Stimulated activated memory B cell treated with anti-CD40 and anti-IgM and Interleukin-4, amounts not matched to agents 10 μg/mL and 1 μg/mL and 100 μg/mL, for 72 hours (primary cell): ENCODE data around the gene POTEF.
"Not testable (repeated sequence)": the region's sequence is repeated elsewhere in the genome, so short reads cannot be mapped to it uniquely, and the experiment has no call there.

Experiments used
- ATAC-seq: fragments of 150-1000 bp; cut with Tn5 transposase; 2 replicates; pipeline ENCODE4 v1.10.0; 2021
- H3K27ac Mint-ChIP-seq: one replicate; pipeline ENCODE4 v1.8.0; 2022; ENCODE audit warnings: mild to moderate bottlenecking, mixed read lengths
- H3K27me3 Mint-ChIP-seq: one replicate; pipeline ENCODE4 v1.8.0; 2022; ENCODE audit warnings: mixed read lengths
- H3K36me3 Mint-ChIP-seq: one replicate; pipeline ENCODE4 v1.8.0; 2022; ENCODE audit warnings: mixed read lengths
- H3K4me1 Mint-ChIP-seq: one replicate; pipeline ENCODE4 v1.8.0; 2022; ENCODE audit warnings: mixed read lengths
- H3K4me3 Mint-ChIP-seq: one replicate; pipeline ENCODE4 v1.8.0; 2022; ENCODE audit warnings: mild to moderate bottlenecking, moderate library complexity, mixed read lengths
- H3K9me3 Mint-ChIP-seq: one replicate; pipeline ENCODE4 v1.8.0; 2022; ENCODE audit warnings: mixed read lengths

The POTEF gene

DNA sequence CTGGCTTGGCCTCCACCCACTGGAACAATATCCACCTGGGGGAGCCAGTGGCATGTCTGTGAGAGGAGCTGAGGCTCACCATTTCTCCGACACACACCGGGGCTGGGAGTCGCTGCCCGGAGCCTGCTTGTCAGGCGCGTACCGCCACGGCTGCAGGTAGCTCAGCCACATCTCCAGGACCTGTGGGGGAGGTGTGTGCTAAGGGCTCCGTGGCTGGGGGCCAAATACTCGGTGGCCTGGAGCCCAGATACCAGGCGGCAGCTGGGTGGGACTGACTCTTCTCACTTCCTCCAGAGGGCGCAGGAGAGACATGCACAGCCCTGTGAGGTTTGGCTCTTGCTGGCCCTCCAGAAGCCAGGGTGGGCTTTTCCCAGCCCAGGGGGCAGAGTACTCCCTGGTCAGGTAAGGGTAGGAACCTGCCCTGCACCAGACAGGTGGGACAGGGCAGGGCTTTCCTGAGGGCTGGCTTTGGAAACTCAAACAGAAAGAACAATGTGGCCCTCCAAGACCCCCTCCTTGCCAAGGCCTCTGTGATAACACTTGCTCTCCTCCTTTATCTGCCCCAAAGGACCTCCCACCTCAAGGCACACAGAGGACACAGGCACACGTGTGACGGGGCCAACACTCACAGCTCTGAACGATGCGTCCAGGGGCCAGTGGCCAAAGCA lies 27.1 kb upstream of the POTEF start:
- Mint-ChIP-seq H3K36me3 (peaks cover 39% of the 10 kb centered on the region), H3K27ac (peak overlapping the region; percentile 60), H3K4me1 (peaks cover 42% of the 10 kb centered on the region)
- H3K4me3 Mint-ChIP-seq, H3K27me3 Mint-ChIP-seq, H3K9me3 Mint-ChIP-seq, ATAC-seq: not testable (repeated sequence)

DNA sequence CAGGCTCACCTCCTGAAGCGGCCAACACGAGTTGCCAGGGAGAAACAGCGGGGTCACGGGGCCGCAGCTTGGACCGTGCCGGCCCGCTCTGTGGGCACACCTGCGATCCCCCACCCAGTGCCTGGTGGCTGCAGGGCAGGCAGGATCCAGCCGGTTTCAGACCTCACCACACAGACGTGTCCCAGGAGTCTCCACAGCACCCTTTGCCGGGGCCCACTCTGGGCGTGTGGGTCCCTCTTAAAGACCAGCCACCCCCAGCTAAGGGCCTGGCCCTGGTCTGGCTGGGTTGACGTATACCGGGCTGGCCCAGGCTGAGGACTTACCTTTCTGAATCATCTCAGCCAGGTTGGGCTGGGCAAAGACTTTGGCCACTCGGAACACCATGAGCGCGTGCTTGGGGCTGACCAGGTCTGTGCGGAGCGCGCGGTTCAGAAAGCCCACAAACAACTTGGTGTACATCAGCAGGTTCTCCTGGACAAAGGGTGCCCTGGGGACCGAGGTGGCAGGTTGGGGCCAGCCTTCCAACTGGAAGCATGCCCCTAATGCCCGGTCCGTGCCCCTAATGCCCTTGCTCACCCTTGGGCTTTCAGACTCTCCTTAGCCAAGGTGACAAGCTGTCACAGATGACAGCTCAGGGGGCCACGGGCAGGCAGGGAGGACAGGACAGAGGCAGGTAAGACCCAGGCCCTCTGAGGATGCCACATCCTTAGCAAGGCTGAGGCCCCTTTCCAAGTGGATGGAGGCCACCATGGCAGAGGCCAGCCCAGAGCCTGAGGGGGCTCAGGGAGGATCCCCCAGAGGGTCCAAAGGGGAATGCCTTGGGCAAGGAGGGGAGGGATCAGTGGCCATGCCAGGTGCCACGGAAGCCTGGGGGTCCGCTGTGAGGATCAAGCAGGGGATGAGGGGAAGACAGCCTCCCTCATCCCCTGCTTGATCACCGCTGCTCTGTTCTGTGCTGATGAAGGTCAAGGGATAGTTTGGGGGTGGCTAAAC lies 26.0 kb upstream of the POTEF start:
- peaks cover 41% of the 10 kb centered on the region for H3K36me3 Mint-ChIP-seq
- peaks cover 37% of the 10 kb centered on the region for H3K4me1 Mint-ChIP-seq
- no peak for ATAC-seq
- no peak overlapping the region for H3K4me3 Mint-ChIP-seq
- H3K27ac Mint-ChIP-seq, result peak overlapping the region; percentile 45
- H3K9me3 Mint-ChIP-seq, result no peaks in the 10 kb centered on the region
- no peaks in the 10 kb centered on the region for H3K27me3 Mint-ChIP-seq

DNA sequence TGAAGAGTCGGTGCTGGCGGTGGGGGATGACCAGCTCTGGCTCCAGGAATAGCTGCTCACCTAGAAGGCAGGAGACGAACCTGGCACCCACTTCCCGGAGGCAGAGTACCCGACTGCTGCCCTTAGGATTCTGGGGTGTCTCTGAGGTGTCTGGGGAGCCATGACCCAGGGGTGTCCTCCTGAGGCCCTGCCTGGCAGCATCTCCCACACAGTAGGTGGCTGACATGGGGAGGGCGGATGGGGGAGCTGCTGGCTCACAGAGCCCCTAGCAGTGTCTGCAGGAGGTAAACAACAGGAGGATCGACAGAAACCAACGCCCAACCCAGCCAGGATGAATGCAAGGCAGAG lies 25.4 kb upstream of the POTEF start:
- peaks cover 31% of the 10 kb centered on the region for H3K4me1 Mint-ChIP-seq
- H3K36me3 Mint-ChIP-seq, result peaks cover 39% of the 10 kb centered on the region
- ATAC-seq, H3K4me3 Mint-ChIP-seq, H3K27me3 Mint-ChIP-seq, H3K9me3 Mint-ChIP-seq: not testable (repeated sequence)
- H3K27ac Mint-ChIP-seq, result peak overlapping the region; percentile 45

DNA sequence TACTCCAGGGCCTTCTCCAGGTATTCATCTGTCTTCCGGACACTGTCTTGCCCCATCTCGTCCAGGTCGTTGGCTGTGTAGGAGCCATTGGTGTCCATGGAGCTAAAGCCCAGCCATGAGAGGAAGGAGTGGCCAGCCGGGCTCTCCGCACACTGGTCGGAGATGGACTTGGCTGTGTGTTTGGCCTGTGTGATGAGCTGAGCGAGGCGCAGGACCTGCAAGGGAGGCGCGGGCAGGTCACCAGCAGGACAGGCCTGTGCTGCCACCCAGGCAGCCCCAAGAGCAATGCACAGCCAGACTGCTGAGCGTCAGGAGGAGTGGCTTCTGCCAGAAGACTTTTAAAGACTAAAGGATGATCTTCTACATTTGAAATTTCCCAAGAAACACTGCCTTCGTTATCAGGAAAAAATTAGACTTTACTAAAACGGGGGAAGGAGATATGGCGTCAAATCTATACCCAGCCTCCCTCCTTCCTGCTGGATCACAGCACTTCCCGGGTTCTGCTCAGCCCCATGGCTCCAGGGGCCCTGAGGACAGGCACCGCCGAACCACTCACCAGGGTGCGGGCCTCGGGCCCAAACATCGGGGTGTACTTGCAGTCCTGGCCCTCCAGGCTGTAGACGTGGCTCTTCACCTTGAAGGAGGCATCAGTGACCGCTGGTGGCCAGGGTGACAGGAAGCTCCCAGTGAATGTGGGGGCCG lies 24.9 kb upstream of the POTEF start:
- H3K4me1 Mint-ChIP-seq, result peaks cover 28% of the 10 kb centered on the region
- not testable (repeated sequence) for ATAC-seq, H3K4me3 Mint-ChIP-seq, H3K27ac Mint-ChIP-seq, H3K27me3 Mint-ChIP-seq, H3K9me3 Mint-ChIP-seq
- peaks cover 39% of the 10 kb centered on the region for H3K36me3 Mint-ChIP-seq

DNA sequence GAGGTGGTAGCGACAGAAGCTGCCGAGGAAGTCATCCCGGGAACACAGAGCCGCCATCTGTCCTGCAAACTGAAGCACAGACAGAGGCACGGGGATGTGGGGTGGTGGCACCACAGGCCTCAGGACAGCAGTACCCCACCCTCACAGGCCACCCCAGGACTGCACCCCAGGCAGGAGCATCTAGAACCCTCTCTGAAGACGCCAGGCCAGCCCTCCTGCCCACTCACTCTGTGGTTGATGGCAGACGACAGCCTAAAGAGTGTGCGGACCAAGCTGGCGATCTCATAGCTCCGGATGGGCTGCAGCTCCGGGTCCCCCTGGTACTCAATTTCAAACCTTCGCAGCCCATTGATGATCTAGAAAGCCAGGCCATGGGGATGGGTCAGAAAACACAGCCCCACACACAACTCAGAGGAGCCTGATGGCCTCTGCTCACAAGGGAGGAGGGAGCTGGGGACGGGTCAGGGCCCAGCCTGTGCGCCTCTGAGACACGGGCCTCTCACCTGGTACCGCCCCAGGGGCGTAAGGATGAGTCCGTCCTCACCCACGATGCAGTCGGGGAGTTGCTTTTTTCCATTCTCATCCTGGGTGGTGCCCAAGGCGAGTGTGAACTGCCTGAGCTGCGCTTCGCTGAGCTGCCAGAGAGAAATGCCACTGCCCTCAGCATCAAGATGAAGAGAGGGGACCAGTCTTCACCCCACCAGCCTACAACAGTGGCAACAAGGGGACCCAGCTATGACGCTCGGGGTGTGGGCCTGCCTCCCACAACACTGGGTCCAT lies 24.0 kb upstream of the POTEF start:
- no peak overlapping the region for H3K27ac Mint-ChIP-seq
- H3K4me1 Mint-ChIP-seq, result peaks cover 24% of the 10 kb centered on the region
- ATAC-seq, result no peak
- H3K9me3 Mint-ChIP-seq, result no peaks in the 10 kb centered on the region
- no peaks in the 10 kb centered on the region for H3K27me3 Mint-ChIP-seq
- H3K4me3 Mint-ChIP-seq, result no peak overlapping the region
- peaks cover 39% of the 10 kb centered on the region for H3K36me3 Mint-ChIP-seq

DNA sequence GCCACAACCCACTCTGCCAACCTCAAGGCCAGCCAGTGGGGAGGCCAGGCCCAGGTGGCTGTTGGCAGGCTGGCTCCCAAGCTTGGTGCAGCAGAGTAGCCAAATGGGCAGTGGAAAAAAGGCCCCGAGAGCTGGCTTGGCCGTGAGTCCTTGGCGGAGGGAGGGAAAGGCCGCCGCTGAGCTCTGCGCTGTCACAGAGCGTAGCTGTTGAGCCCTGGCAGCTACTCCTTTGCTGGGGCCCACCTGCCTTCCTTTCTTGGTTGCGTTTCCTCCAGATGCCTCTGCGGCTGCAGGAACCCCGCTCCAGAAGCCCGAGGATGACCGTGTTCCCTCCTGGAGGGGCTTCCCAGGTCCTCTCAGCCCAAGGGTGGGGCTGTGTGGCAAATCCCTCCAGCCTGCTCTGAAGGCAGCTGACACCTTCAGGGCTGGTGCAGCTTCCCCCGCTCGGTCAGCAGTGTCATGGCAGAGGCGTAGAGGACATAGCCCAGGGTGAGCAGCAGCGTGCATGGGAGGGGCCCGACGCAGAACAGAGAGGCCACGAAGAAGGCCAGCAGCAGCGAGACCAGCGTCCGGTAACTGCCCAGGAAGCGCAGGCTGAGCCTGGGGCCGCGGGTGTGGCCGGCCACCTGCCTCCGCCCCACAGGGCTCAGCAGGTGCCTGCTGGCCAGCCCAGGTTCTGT lies 23.3 kb upstream of the POTEF start:
- not testable (repeated sequence) for H3K9me3 Mint-ChIP-seq, H3K27ac Mint-ChIP-seq, H3K4me3 Mint-ChIP-seq, H3K27me3 Mint-ChIP-seq, ATAC-seq
- Mint-ChIP-seq H3K4me1 (peaks cover 17% of the 10 kb centered on the region), H3K36me3 (peaks cover 39% of the 10 kb centered on the region)

DNA sequence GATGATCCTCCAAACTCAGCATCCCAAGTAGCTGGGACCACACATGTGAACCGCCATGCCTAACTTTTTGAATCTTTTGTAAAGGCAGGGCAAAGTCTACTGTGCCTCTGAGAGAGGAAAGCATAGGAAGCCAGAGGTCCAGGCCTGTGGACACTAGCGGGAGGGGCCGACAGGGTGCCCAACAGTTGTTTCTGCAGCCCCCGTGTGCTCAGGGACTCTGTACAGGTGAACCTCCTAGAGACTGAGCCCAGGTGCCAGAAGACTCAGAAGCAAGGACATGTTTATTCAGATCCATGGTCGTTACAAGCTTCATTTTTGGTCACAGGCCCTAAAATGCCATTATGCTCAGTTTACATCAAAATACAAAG lies 22.1 kb upstream of the POTEF start:
- not testable (repeated sequence) for H3K27ac Mint-ChIP-seq, H3K27me3 Mint-ChIP-seq, H3K4me3 Mint-ChIP-seq, ATAC-seq, H3K9me3 Mint-ChIP-seq, H3K4me1 Mint-ChIP-seq
- H3K36me3 Mint-ChIP-seq, result peaks cover 39% of the 10 kb centered on the region

DNA sequence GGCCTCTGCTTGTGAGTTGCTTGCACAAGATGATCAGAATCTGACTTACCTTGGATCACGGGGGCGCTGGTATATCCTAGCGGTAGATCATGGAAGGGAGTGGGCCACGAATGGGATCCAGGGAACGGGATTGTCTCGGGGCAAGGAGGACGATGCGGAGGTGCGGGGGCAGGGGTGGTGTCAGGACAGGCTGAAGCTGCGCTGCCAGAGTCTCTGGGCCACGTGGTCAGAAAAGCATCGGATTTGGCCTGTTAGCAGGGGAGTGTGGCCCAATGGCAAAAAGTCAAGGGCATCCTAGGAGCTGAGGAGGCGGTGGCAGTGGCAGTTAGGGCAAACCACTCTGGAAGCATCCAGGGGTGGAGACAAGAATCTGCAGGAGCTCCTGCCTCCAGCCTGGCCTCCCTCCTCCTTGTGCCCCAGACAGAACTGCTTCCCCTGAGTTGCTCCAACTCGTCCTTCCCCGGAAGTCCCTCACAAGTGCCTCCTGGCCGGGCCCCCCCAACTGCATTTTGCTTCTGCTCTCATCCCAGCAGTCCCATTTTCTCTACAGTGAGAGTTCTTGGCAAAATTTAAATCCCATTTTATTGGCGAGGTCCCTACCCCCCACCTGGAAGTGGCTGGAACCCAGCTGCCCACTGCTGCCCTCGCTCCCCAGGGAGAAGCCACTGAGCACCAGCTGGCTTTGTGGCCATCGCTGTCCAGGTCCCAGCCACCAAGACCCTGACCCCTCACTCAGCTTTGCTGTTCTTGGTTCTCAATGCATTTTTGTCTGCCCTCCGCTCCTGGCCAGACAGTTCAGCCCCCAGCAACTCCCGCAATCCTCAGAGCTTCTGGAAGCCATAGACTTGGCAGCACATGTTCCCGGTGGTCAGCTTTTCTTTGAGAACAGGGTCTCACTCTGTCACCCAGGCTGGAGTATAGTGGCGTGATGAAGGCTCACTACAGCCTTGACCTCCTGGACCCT lies 21.4 kb upstream of the POTEF start:
- H3K4me3 Mint-ChIP-seq, result no peak overlapping the region
- H3K27ac Mint-ChIP-seq, result no peak overlapping the region
- H3K36me3 Mint-ChIP-seq, result peaks cover 39% of the 10 kb centered on the region
- H3K9me3 Mint-ChIP-seq, result no peaks in the 10 kb centered on the region
- peak; percentile 6 for ATAC-seq
- peaks cover 5% of the 10 kb centered on the region for H3K4me1 Mint-ChIP-seq
- no peaks in the 10 kb centered on the region for H3K27me3 Mint-ChIP-seq

DNA sequence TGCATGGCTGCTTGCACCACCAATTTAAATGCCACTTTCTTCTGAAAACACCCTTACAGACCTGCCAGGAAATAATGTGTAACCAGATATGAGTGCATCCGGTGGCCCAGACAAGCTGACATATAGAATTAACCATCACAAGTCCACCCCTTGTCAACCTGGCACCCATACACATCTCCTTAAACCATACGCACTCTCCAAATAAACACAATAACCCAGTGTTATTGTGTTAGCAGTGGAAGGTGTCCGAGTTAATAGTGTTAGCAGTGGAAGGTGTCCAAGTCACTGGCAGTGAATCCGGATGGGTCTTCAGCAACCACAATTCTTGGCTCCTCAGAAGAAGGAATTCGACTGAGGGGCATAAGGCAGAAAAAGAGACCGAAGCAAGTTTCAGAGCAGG lies 19.5 kb upstream of the POTEF start:
- not testable (repeated sequence) for H3K27me3 Mint-ChIP-seq, H3K4me3 Mint-ChIP-seq, ATAC-seq, H3K27ac Mint-ChIP-seq, H3K9me3 Mint-ChIP-seq
- Mint-ChIP-seq H3K4me1 (peaks cover 13% of the 10 kb centered on the region), H3K36me3 (peaks cover 23% of the 10 kb centered on the region)

DNA sequence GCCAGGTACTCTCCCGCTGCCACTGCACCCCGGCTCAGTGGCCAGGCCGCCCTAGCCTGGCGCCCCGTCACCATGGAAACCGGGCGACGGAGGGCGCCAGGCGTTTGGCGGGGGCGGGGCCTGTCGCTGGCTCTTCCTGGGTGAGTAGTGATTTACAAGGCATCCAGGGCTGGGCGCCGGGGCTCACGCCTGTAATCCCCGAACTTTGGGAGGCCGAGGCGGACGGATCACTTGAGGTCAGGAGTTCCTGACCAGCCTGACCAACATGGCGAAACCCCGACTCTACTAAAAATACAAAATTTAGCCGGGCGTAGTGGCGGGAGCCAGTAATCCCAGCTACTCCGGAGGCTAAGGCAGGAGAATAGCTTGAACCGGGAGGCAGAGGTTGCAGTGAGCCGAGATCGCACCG lies 16.0 kb upstream of the POTEF start, which contains the start of gene CCDC74B:
TSS of gene CCDC74B (minus strand) at position 107 of the 409 bp plus-strand sequence. CDS start 116 bp downstream, outside the sequence.
- peaks cover 15% of the 10 kb centered on the region for H3K27me3 Mint-ChIP-seq
- peak; percentile 86 for ATAC-seq
- H3K36me3 Mint-ChIP-seq, H3K9me3 Mint-ChIP-seq: not testable (repeated sequence)
- H3K4me3 Mint-ChIP-seq, result peak within 1 kb of the TSS; percentile 82
- peaks cover 18% of the 10 kb centered on the region for H3K4me1 Mint-ChIP-seq
- H3K27ac Mint-ChIP-seq, result peak within 1 kb of the TSS; percentile 75

DNA sequence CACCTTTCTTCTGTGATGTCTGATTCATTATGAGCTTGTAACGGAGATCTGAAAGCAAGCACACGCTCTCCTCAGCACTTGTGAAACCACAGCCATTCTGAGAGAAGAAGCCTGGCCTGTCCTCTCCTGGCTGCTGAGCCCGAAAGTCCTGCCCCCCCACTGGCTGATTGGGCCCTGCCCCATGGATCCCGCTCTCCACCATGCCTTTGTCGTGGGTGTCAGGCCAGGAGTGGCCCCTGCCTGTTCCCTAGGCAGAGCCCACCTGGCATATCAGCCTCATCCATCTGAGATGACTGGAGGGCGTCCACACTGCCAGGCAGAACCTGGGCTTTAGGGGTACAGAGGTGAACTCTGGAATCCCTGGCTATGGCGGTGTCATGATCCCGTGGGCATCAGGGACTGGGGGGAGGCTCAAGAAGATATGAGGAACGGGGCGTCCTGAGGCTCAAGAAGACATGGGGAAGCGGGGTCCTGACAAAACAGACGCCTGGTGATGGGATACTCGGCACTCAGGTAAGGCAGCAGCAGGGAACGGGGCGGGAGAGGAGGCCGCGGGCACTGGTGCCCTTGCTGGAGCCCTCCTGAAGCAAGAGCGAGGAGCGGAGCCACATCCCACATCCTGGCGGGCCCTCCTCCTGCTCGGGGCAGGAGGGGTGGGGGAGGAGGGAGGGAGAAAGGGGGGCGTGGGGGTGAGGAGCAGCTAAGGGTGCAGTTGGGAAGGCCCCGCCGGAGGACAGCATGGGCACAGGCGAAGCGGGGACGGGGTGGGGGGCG lies 14.4 kb upstream of the POTEF start:
- H3K27me3 Mint-ChIP-seq, result peaks cover 15% of the 10 kb centered on the region
- ATAC-seq, H3K27ac Mint-ChIP-seq, H3K9me3 Mint-ChIP-seq, H3K36me3 Mint-ChIP-seq: not testable (repeated sequence)
- peak overlapping the region; percentile 57 for H3K4me3 Mint-ChIP-seq
- H3K4me1 Mint-ChIP-seq, result peaks cover 14% of the 10 kb centered on the region

DNA sequence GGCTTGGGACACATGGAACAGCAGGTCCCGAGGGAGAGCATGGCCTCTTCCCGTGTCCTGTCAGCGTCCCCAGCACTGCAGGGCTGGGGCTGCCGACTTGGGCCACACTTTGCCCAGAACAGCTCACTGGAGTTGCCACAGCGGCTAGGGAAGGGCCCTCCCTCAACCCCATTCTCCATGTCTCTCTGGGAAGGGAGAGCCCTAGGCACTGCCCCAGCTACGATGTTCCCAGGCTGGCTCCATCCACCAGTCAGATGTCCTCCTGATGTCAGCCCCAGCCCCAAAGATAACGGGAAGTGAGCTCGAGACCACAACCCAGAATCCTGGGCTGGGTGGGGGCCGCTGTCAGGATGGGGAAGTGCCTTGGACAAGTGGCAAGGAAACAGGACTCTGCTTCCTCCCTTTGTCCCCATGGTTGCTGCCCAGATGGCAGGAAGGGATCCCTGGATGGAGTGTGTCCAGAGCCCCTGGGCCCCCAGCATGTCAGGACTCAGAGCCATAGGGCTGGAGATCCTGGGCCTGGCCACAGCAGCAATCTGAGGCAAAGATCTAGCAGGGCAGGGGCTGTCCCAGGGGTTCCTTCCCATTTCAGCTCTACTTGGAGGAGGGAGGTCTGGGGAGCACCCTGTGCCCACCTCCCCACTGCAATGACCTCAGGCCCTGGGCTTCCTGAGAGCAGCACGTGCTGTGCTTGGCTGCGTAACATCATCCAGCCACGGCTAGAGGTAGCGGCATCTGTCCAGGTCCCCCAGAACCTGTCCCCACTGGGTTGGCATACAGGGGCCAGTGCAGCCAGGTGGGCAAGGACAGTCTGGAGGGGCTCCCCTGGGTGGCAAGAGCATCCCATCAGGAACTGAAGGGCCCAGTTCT lies 13.6 kb upstream of the POTEF start:
- not testable (repeated sequence) for ATAC-seq, H3K36me3 Mint-ChIP-seq, H3K9me3 Mint-ChIP-seq, H3K27ac Mint-ChIP-seq, H3K4me3 Mint-ChIP-seq
- H3K4me1 Mint-ChIP-seq, result peaks cover 13% of the 10 kb centered on the region
- H3K27me3 Mint-ChIP-seq, result peaks cover 15% of the 10 kb centered on the region
